Erythroblast (primary cell): ENCODE data around the gene SORL1-AS1.

Experiments
- GATA1 ChIP-seq: IDR thresholded peaks from 2 replicates; pipeline ENCODE4 v1.6.1; 2011; ENCODE audit warnings: low read depth, mild to moderate bottlenecking, control low read depth, low read length, moderate library complexity
- POLR2A ChIP-seq: IDR thresholded peaks from 2 replicates; pipeline ENCODE4 v1.6.1; 2011; ENCODE audit warnings: mild to moderate bottlenecking, low read length

DNA sequence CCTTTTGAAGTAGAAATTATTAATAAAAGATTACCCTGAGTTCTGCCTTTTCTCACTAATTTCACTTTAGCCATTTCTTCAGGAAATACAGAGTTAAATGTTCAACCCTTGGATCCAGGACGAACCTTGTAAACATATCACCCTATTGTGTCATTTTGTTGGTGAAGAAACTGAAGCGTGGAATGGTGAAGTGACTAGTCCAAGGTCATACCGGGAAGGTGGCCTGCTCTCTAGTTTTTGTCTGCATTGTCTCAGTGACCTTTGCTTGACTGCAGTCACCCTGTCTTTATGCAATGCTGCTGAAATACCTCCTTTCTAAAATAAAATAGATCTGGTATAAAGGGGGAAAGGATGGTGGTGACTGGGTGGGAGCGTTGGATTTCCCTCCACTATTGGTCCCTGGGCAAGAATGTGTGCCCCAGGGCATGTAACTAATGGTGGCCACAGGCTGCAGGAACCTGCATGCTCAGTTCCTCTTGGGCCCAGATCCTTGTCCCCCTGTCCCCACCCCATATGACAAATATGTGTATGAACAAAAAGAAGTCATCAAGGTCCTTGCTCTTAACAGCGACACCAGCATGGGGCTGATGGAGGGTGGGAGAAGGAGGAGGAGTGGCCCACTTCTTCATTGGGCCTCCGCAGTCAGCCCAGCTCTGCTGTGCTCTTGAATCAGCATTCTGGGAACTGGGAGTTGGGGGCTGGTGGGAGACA lies 977 bp upstream of the SORL1-AS1 start:
- TF ChIP-seq POLR2A (no peak), GATA1 (no peak)
